Hepatocyte (in vitro differentiated cells): ENCODE data around the gene PABPN1. TPM values are rescaled to one million over a fixed set of nuclear protein-coding genes. Genes with fewer than 3 reads are reported as not detected.

Source experiments
- DNase-seq: peaks from one replicate; pipeline ENCODE4 v3.0.0-alpha.2; 2016; ENCODE audit warnings: low spot score
- H2AFZ ChIP-seq: fragments of 200-600 bp; sonication (generic); 2 replicates; pipeline ENCODE4 v1.6.0; 2016; ENCODE audit warnings: antibody characterized with exemption, mild to moderate bottlenecking
- H3K27ac ChIP-seq: fragments of 200-600 bp; sonication (generic); 2 replicates; pipeline ENCODE4 v1.5.1; 2016; ENCODE audit warnings: mild to moderate bottlenecking
- H3K27me3 ChIP-seq: fragments of 200-600 bp; sonication (generic); 2 replicates; pipeline ENCODE4 v1.6.1; 2016
- H3K36me3 ChIP-seq: fragments of 200-600 bp; sonication (generic); replicated peaks from 2 replicates; pipeline ENCODE4 v1.5.1; 2016; ENCODE audit warnings: low read depth; ENCODE audit not compliant: insufficient read depth
- H3K4me1 ChIP-seq: fragments of 200-600 bp; sonication (generic); 2 replicates; pipeline ENCODE4 v1.5.1; 2016; ENCODE audit warnings: mild to moderate bottlenecking, moderate library complexity; ENCODE audit not compliant: insufficient read depth
- H3K4me2 ChIP-seq: fragments of 200-600 bp; sonication (generic); 2 replicates; pipeline ENCODE4 v1.6.0; 2016
- H3K4me3 ChIP-seq: fragments of 200-600 bp; sonication (generic); 2 replicates; pipeline ENCODE4 v1.5.1; 2016; ENCODE audit warnings: mild to moderate bottlenecking
- H3K79me2 ChIP-seq: fragments of 200-600 bp; sonication (generic); 2 replicates; pipeline ENCODE4 v1.6.0; 2017; ENCODE audit warnings: mild to moderate bottlenecking
- H3K9me2 ChIP-seq: fragments of 200-600 bp; sonication (generic); replicated peaks from 2 replicates; pipeline ENCODE4 v1.6.0; 2017; ENCODE audit warnings: mild to moderate bottlenecking; ENCODE audit not compliant: insufficient read depth
- H3K9me3 ChIP-seq: fragments of 200-600 bp; sonication (generic); 2 replicates; pipeline ENCODE4 v1.5.1; 2016; ENCODE audit warnings: low read depth, mild to moderate bottlenecking
- H4K20me1 ChIP-seq: fragments of 200-600 bp; sonication (generic); 2 replicates; pipeline ENCODE4 v1.6.0; 2016; ENCODE audit warnings: mild to moderate bottlenecking; ENCODE audit not compliant: insufficient read depth, poor library complexity, severe bottlenecking
- EZH2 ChIP-seq: fragments of 200-600 bp; sonication (generic); IDR thresholded peaks from 2 replicates; pipeline ENCODE4 v1.6.1; 2016; ENCODE audit warnings: antibody characterized with exemption, mild to moderate bottlenecking, borderline replicate concordance
- EZH2phosphoT487 ChIP-seq: fragments of 200-600 bp; sonication (generic); IDR thresholded peaks from one replicate; pipeline ENCODE4 v1.6.1; 2018; ENCODE audit warnings: antibody characterized with exemption, mild to moderate bottlenecking, low read depth, moderate library complexity; ENCODE audit not compliant: unreplicated experiment, severe bottlenecking
- WGBS: methylation state at CpG from one replicate; pipeline ENCODE4 v1.1.6; 2016; ENCODE audit warnings: low lambda C conversion rate; ENCODE audit errors: missing lambda C conversion rate; 5-methylcytosine and 5-hydroxymethylcytosine counted together
- polyA plus RNA-seq: library from polyadenylated mRNA; unstranded; fragments of >200 nt; fragmentation: Nextera tagmentation; extraction: Ambion mirVana; gene quantifications from 2 replicates; pipeline ENCODE4 v1.2.1, GENCODE V29; 2016
- total RNA-seq: library from RNA; depleted of rRNA; stranded (reverse); fragments of >200 nt; gene quantifications from 2 replicates; pipeline ENCODE4 v1.2.3, GENCODE V29; 2014
- TF ChIP-seq, protein P1 (sequence below): fragments of 200-600 bp; sonication (generic); IDR thresholded peaks from 2 replicates; pipeline ENCODE4 v1.5.1; 2016; ENCODE audit warnings: antibody characterized with exemption, mild to moderate bottlenecking; ENCODE audit not compliant: poor library complexity

PABPN1 gene
- total and polyA plus RNA-seq, 2 experiments from 2014 or later = 116 to 213 TPM

DNA sequence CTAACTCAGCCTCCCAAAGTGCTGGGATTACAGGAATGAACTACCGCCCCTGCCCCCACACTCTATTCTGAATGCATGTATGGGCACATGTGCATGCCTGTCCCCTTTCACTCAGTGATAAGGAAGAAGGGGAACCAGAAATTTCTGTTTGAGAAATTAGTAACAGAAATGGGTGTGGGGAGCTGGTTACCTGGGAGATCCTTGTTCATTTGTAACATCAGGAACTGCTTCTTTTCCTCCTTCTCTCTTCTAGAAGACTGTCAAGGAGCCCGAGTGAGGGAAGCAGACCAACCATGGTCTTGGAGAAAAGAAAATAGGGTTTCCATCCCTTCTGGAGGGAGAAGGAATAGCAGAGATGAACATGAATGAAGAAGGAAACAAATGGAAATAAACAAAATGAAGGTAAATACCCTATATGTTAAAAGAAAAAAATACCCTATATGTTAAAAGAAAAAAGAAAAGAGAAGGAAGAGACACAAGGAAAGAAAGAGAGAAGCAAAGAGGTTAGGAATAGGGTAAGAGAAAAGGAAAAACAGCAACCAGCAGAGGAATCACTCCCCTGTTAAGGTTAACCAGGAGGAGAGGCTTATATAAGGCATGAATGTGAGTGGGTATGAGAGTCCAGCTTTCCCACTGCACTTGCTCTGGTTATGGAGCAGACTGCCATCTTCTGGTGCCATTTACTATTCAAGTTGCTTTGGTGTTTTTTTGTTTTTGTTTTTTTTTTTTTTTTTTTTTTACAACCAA, 21.9 kb upstream of the PABPN1 start:
- peak overlapping the region; percentile 38 for H3K4me2 ChIP-seq
- 88% methylated on average over 2 of the region's 2 CpGs for WGBS
- H3K36me3 ChIP-seq = no peaks in the 10 kb centered on the region
- peak overlapping the region; percentile 98 for H3K27ac ChIP-seq
- H3K79me2 ChIP-seq = peaks cover 10% of the 10 kb centered on the region
- H3K9me3 ChIP-seq = no peaks in the 10 kb centered on the region
- peaks cover 15% of the 10 kb centered on the region for H3K4me1 ChIP-seq
- H2AFZ ChIP-seq = no peak overlapping the region
- DNase-seq = peak; percentile 68
- H3K27me3 ChIP-seq = no peaks in the 10 kb centered on the region
- H3K4me3 ChIP-seq = no peak overlapping the region
- H4K20me1 ChIP-seq = no peaks in the 10 kb centered on the region
- H3K9me2 ChIP-seq = no peaks in the 10 kb centered on the region
- no peak for TF ChIP-seq EZH2phosphoT487
- TF ChIP-seq, protein P1, sequence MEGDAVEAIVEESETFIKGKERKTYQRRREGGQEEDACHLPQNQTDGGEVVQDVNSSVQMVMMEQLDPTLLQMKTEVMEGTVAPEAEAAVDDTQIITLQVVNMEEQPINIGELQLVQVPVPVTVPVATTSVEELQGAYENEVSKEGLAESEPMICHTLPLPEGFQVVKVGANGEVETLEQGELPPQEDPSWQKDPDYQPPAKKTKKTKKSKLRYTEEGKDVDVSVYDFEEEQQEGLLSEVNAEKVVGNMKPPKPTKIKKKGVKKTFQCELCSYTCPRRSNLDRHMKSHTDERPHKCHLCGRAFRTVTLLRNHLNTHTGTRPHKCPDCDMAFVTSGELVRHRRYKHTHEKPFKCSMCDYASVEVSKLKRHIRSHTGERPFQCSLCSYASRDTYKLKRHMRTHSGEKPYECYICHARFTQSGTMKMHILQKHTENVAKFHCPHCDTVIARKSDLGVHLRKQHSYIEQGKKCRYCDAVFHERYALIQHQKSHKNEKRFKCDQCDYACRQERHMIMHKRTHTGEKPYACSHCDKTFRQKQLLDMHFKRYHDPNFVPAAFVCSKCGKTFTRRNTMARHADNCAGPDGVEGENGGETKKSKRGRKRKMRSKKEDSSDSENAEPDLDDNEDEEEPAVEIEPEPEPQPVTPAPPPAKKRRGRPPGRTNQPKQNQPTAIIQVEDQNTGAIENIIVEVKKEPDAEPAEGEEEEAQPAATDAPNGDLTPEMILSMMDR = peak; percentile 47

DNA sequence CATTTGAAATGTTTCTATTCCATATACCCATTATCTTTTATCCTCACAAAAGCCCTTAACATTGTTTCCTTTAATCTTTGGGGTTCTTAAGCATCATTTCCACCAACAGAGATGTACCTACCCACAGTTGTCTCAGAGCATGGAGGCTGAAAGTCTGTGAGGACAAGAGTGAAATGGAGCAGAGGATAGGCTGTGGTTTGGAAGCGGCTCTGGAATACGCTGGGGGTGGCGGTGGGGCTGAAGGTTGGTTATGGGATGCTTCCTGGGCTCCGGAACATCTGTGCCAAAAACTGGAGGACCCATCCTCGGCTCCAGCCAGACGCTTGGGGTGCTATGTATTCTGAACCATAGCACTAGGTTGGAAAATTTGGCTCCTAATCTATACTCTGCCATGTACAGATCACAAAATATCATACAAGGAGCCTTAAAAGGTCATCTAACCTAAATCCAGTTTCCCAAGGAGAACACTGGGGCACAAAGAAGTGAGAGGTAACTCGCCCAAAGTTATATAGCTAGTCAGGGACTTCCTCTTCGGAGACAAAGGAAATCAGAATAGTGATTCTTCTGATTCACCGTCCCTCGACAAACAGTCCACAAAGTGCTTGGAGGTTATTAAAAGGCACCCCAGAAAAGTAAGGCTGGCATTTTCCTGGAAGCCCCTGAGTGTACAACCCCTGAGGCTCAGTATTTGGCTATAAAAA, 21.1 kb upstream of the PABPN1 start:
- peak overlapping the region; percentile 75 for H3K4me3 ChIP-seq
- H3K79me2 ChIP-seq = peaks cover 13% of the 10 kb centered on the region
- no peaks in the 10 kb centered on the region for H4K20me1 ChIP-seq
- H3K27me3 ChIP-seq = no peaks in the 10 kb centered on the region
- H3K9me2 ChIP-seq = no peaks in the 10 kb centered on the region
- H3K36me3 ChIP-seq = no peaks in the 10 kb centered on the region
- H3K4me1 ChIP-seq = peaks cover 15% of the 10 kb centered on the region
- peak overlapping the region; percentile 98 for H3K27ac ChIP-seq
- no peaks in the 10 kb centered on the region for H3K9me3 ChIP-seq
- TF ChIP-seq, protein P1 = no peak
- TF ChIP-seq EZH2phosphoT487 = no peak
- no peak for TF ChIP-seq EZH2
- H2AFZ ChIP-seq = peak overlapping the region; percentile 7
- DNase-seq = no peak
- WGBS = 74% methylated on average over 10 of the region's 10 CpGs
- peak overlapping the region; percentile 75 for H3K4me2 ChIP-seq

DNA sequence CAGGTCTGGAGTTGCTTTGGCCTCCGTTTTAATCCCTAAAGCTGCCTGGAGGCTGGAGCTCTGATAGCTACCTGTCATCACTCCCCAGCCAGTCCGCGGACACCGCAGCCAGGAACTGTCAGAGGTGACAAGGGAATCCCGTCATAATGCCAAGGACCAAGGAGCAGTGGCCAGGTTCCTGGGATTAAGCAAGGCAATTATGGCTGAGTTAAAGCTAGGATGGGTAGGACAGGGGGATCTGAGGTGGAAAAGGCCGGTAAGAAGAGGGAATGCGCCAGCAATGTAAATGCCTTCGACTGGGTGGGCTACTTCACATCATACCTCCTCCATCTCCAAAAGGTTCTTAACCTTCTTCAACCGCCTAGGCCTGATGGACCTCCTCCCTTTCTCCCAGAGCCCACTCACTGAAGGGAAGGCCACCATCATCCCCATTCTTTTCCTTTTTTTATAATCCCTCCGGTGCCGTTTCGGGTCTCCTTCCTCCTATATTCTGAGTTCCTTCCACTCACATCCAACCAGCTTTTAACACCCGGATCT, 20.5 kb upstream of the PABPN1 start:
- Histone ChIP-seq H3K36me3 (no peaks in the 10 kb centered on the region), H3K27me3 (no peaks in the 10 kb centered on the region), H3K4me1 (peaks cover 19% of the 10 kb centered on the region), H3K79me2 (peaks cover 13% of the 10 kb centered on the region), H4K20me1 (no peaks in the 10 kb centered on the region), H3K4me2 (peak overlapping the region; percentile 75), H3K4me3 (peak overlapping the region; percentile 75), H3K9me2 (no peaks in the 10 kb centered on the region), H3K27ac (peak overlapping the region; percentile 98), H2AFZ (peak overlapping the region; percentile 7), H3K9me3 (no peaks in the 10 kb centered on the region)
- peak; percentile 68 for DNase-seq
- WGBS = 2% methylated on average over 12 of the region's 13 CpGs
- TF ChIP-seq EZH2 (no peak), EZH2phosphoT487 (no peak)
- TF ChIP-seq, protein P1 = no peak
